NCI-H2196 (cell line): ENCODE measurements around the gene CDX1.

Experiments used
- DNase-seq: peaks from one replicate; lab custom pipeline; 2025; ENCODE audit not compliant: unreplicated experiment; lab: John Stamatoyannopoulos, UW

The CDX1 gene

GRCh38 chr5:150181027-150181426, 14.4 kb downstream of the CDX1 start:
- no peak for DNase-seq

GRCh38 chr5:150181766-150182545, 15.4 kb downstream of the CDX1 start:
- no peak for DNase-seq

- DNase-seq = no peak
Observed at GRCh38 chr5:150182774-150183173, 16.2 kb downstream of the CDX1 start.

GRCh38 chr5:150183436-150183835, 16.9 kb downstream of the CDX1 start:
- DNase-seq = no peak

- DNase-seq = no peak
Observed at GRCh38 chr5:150184006-150184405, 17.4 kb downstream of the CDX1 start.

- no peak for DNase-seq
Observed at GRCh38 chr5:150184990-150185912, 18.7 kb downstream of the CDX1 start.

GRCh38 chr5:150186137-150186536, 19.6 kb downstream of the CDX1 start:
- DNase-seq = no peak

GRCh38 chr5:150186897-150187296, 20.3 kb downstream of the CDX1 start:
- no peak for DNase-seq

GRCh38 chr5:150188146-150188842, 21.7 kb downstream of the CDX1 start:
- no peak for DNase-seq

GRCh38 chr5:150189326-150189725, 22.7 kb downstream of the CDX1 start:
- no peak for DNase-seq

- DNase-seq = no peak
Observed at GRCh38 chr5:150189728-150190502, 23.3 kb downstream of the CDX1 start, which contains the start of gene SLC6A7. Gene SLC6A7 (plus strand): TSS chr5:150190062. CDS start chr5:150190328, 266 bp downstream.

GRCh38 chr5:150190503-150190979, 24.0 kb downstream of the CDX1 start:
- no peak for DNase-seq

- DNase-seq = no peak
Observed at GRCh38 chr5:150190987-150191386, 24.4 kb downstream of the CDX1 start.

- DNase-seq = no peak
Observed at GRCh38 chr5:150192462-150192861, 25.9 kb downstream of the CDX1 start.

- DNase-seq = no peak
Observed at GRCh38 chr5:150195736-150196485, 29.3 kb downstream of the CDX1 start.

- no peak for DNase-seq
Observed at GRCh38 chr5:150196514-150196913, 29.9 kb downstream of the CDX1 start.

GRCh38 chr5:150196986-150197385, 30.4 kb downstream of the CDX1 start:
- DNase-seq = no peak

- DNase-seq = no peak
Observed at GRCh38 chr5:150197476-150197875, 30.9 kb downstream of the CDX1 start.

- DNase-seq = no peak
Observed at GRCh38 chr5:150202501-150202900, 35.9 kb downstream of the CDX1 start.
